ES-I3 (cell line): ENCODE measurements around the gene AGPAT3.
"Not testable (repeated sequence)": the region's sequence is repeated elsewhere in the genome, so short reads cannot be mapped to it uniquely, and the experiment has no call there.

Source experiments
- H3K36me3 ChIP-seq: 2 replicates; pipeline ENCODE4 v1.6.1; 2013; ENCODE audit warnings: mild to moderate bottlenecking, low read length, control low read depth, moderate library complexity; ENCODE audit not compliant: insufficient read depth
- H3K4me1 ChIP-seq: 2 replicates; pipeline ENCODE4 v1.6.1; 2013; ENCODE audit warnings: mild to moderate bottlenecking, control low read depth, low read length; ENCODE audit not compliant: insufficient read depth
- H3K9ac ChIP-seq: 2 replicates; pipeline ENCODE4 v1.6.1; 2013; ENCODE audit warnings: low read depth, mild to moderate bottlenecking, low read length, moderate library complexity
- H3K9me3 ChIP-seq: 2 replicates; pipeline ENCODE4 v1.6.1; 2013; ENCODE audit warnings: mild to moderate bottlenecking, low read length, moderate library complexity; ENCODE audit not compliant: control insufficient read depth, insufficient read depth

Gene AGPAT3

DNA sequence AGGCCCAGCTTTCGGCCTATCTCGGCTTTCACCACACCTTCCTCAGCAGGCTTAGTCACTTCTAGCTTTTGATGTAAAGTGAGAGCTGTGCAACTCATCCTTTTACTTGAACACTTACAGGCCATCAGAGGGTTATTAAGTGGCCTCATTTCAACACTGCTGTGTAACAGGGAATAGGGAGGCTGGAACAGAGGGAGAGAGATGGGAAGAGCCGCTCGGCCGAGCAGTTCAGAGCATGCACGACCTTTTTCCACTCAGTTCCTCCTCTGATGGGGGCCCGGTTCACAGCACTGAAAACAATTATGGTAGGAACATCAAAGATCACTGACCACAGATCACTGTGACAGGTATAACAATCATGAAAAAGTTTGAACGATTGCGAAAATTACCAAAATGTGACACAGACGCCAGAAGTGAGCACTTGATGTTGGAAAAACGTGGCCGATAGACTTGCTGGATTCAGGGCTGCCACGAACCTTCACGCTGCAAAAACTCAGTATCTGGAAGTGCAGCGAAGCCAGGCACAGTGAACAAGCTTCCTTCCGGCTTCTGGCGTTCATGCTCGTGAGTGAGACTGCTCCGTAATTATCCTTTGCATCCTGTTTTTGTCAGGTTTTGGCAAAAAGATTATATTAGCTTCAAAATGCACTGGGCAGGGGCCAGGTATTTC is 28.6 kb downstream of the AGPAT3 start:
- Histone ChIP-seq H3K9ac (no peak overlapping the region), H3K9me3 (no peaks in the 10 kb centered on the region; the same call in 1 of the 2 replicates), H3K36me3 (no peaks in the 10 kb centered on the region), H3K4me1 (peaks cover 11% of the 10 kb centered on the region)

- H3K9ac ChIP-seq: no peak overlapping the region
- peaks cover 8% of the 10 kb centered on the region for H3K4me1 ChIP-seq
- no peaks in the 10 kb centered on the region; the same call in 1 of the 2 replicates for H3K9me3 ChIP-seq
- no peaks in the 10 kb centered on the region for H3K36me3 ChIP-seq
Measured at GRCh38 chr21:43894206-43894577, 29.2 kb downstream of the AGPAT3 start.

- Histone ChIP-seq H3K9ac (no peak overlapping the region), H3K9me3 (no peaks in the 10 kb centered on the region; the same call in 1 of the 2 replicates), H3K4me1 (no peaks in the 10 kb centered on the region), H3K36me3 (no peaks in the 10 kb centered on the region)
Measured at GRCh38 chr21:43895196-43895595, 30.2 kb downstream of the AGPAT3 start.

- H3K9me3 ChIP-seq, H3K9ac ChIP-seq, H3K36me3 ChIP-seq, H3K4me1 ChIP-seq: not testable (repeated sequence)
Measured at GRCh38 chr21:43896696-43897299, 31.8 kb downstream of the AGPAT3 start.

GRCh38 chr21:43899307-43900077 is 34.5 kb downstream of the AGPAT3 start:
- Histone ChIP-seq H3K9ac (no peak overlapping the region), H3K4me1 (no peaks in the 10 kb centered on the region), H3K36me3 (no peaks in the 10 kb centered on the region), H3K9me3 (no peaks in the 10 kb centered on the region)

- Histone ChIP-seq H3K9me3 (no peaks in the 10 kb centered on the region), H3K36me3 (no peaks in the 10 kb centered on the region), H3K4me1 (no peaks in the 10 kb centered on the region), H3K9ac (no peak overlapping the region)
Measured at GRCh38 chr21:43900078-43900385, 35.0 kb downstream of the AGPAT3 start.

GRCh38 chr21:43900690-43901089 is 35.7 kb downstream of the AGPAT3 start:
- Histone ChIP-seq H3K9ac (no peak overlapping the region), H3K36me3 (no peaks in the 10 kb centered on the region), H3K9me3 (no peaks in the 10 kb centered on the region), H3K4me1 (no peaks in the 10 kb centered on the region)

GRCh38 chr21:43902441-43902840 is 37.4 kb downstream of the AGPAT3 start:
- no peaks in the 10 kb centered on the region for H3K36me3 ChIP-seq
- no peak overlapping the region for H3K9ac ChIP-seq
- no peaks in the 10 kb centered on the region for H3K4me1 ChIP-seq
- H3K9me3 ChIP-seq: no peaks in the 10 kb centered on the region

DNA sequence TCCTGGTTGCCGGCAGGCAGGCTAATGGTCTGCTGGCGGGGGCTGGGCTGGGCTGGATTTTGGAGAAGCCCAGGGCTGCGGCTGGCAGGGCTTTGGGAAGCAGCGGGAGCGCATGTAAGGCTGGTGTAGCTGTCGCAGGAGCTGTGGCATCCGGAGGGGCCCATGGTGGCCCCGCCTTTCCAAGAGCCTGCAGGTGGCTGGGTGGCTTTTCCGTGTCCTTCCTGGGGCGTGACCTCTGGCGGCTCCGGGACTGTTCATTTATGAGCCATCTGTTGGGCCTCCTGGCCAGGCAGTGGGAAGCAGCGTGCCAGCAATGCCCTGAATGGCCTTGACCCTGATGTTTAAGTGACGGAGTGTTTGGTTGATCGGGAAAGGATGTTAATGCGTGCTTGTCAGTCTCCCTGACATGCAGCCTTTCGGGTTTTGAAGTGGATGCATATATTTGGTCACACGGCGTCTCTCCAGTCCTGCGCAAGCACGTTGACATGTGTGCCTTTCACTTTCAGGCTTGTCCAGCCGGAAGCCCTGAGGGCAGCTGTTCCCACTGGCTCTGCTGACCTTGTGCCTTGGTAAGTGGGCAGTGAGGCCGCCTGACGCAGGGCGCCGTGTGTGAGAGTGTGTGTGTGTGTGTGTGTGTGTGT is 38.5 kb downstream of the AGPAT3 start:
- H3K36me3 ChIP-seq: no peaks in the 10 kb centered on the region
- H3K9ac ChIP-seq: no peak overlapping the region
- H3K9me3 ChIP-seq: no peaks in the 10 kb centered on the region
- H3K4me1 ChIP-seq: no peaks in the 10 kb centered on the region

- H3K9me3 ChIP-seq: no peaks in the 10 kb centered on the region
- H3K4me1 ChIP-seq: no peaks in the 10 kb centered on the region
- H3K36me3 ChIP-seq: no peaks in the 10 kb centered on the region
- H3K9ac ChIP-seq: no peak overlapping the region
Measured at GRCh38 chr21:43904331-43904781, 39.3 kb downstream of the AGPAT3 start.

DNA sequence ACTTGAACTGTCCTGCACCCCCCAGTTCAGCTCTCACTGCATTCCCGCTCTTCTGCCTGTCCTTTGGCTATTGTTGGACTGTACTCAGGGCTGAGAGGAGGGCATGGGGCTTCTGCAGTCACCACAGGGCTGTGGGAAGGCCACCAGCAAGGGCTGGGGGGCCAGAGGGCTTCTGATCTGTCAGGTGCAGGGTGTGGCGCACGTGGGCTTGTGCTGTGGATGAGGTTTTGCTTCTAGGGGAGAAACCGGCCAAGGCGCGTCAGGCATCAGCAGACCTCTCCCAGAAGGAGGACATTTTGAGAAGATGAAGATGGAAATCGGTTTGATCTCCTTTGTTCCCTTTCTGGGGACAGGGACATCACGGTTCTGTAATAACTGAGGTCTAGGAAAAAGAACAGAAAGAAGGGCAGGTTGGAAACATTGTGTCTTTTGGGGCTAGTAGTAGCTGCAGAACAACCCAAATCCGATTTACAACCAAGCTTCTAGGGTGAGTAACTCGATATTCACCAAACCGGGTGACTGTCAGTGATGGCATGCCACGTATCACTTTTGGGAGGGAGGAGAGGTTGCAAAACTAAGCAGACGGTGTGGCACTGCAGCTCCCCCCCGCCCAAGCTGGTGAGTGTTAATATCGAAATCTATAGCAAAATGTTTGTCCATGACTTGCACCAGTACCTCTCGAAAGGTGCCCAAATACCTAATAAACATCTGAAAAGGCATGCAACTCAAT is 40.9 kb downstream of the AGPAT3 start:
- no peak overlapping the region for H3K9ac ChIP-seq

DNA sequence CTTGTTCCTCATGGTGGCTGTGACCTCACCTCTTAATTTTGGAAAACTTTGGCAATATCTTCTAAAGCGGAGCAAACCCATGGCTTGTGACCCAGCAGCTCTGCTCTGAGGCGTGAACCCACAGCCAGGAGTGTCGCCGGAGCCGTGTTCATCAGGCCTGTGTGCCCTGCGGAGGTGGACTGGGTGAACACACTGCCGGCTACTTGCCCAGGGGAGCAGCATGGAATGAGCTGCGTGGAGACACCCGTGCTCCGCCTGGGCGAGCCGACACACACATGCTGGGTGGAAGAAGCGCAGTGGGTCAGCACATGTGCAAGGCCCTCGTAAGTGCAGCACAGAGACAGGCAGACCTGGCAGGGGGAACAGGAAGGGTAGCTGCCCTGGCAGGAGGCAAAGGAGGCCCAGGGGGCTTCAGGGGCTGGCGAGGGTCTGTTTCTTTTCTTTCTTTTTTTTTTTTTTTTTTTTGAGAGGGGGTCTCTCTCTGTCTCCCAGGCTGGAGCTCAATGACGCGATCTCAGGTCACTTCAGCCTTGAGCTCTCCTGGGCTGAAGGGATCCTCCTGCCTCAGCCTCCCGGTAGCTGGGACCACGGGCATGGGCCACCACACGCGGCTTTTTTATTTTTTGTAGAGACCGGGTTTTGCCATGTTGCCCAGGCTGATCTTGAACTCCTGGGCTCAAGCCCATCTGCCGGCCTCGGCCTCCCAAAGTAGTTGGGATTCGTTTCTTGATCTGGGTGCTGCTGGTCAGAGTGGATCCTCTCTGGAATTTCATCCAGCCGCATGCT is 41.8 kb downstream of the AGPAT3 start:
- H3K4me1 ChIP-seq: no peaks in the 10 kb centered on the region
- H3K36me3 ChIP-seq: no peaks in the 10 kb centered on the region
- no peak overlapping the region for H3K9ac ChIP-seq
- no peaks in the 10 kb centered on the region for H3K9me3 ChIP-seq

More for the DNA sequence above, 40.9 kb downstream of the AGPAT3 start:
- no peaks in the 10 kb centered on the region for H3K36me3 ChIP-seq
- no peaks in the 10 kb centered on the region for H3K4me1 ChIP-seq
- no peaks in the 10 kb centered on the region for H3K9me3 ChIP-seq

GRCh38 chr21:43907751-43908150 is 42.7 kb downstream of the AGPAT3 start:
- no peak overlapping the region for H3K9ac ChIP-seq
- H3K4me1 ChIP-seq: no peaks in the 10 kb centered on the region
- no peaks in the 10 kb centered on the region for H3K9me3 ChIP-seq
- H3K36me3 ChIP-seq: no peaks in the 10 kb centered on the region
